ENCODE data around the gene DLG2. TPM values are rescaled to one million over a fixed set of nuclear protein-coding genes. Genes with fewer than 3 reads are reported as not detected.

Gene DLG2
- total and polyA plus RNA-seq, 7 donors = 0.60 to 25.8 (median 9.7) TPM; not detected in 1

- WGBS, 2 donors = 89 to 92% methylated on average over 2 of the region's 2 CpGs
- no peak for DNase-seq
- intact Hi-C loops (cut with DNase I) = no loop called here
- Histone ChIP-seq H3K27me3 (no peaks in the 10 kb centered on the region), H3K4me3 (no peak overlapping the region), H3K36me3 (no peaks in the 10 kb centered on the region), H3K27ac (no peak overlapping the region), H3K4me1 (peaks cover 0 to 7% (median 2%) of the 10 kb centered on the region in 4 donors), H3K9me3 (no peaks in the 10 kb centered on the region)
- no peak for TF ChIP-seq POLR2A (IDR thresholded peaks at IDR 0.05)
- no peak for TF ChIP-seq POLR2AphosphoS5 (IDR thresholded peaks at IDR 0.05)
- no peak for TF ChIP-seq EP300 (IDR thresholded peaks at IDR 0.05)
- no peak for TF ChIP-seq CTCF (IDR thresholded peaks at IDR 0.05)
These were observed 1082.6 kb downstream of the DLG2 start for GRCh38 chr11:84544566-84544965.

- no peak for TF ChIP-seq EP300 (IDR thresholded peaks at IDR 0.05)
- no peak for TF ChIP-seq POLR2AphosphoS5 (IDR thresholded peaks at IDR 0.05)
- no peak for TF ChIP-seq CTCF (IDR thresholded peaks at IDR 0.05)
- no peak for TF ChIP-seq POLR2A (IDR thresholded peaks at IDR 0.05)
- Histone ChIP-seq H3K27me3 (no peaks in the 10 kb centered on the region), H3K4me3 (no peak overlapping the region), H3K36me3 (no peaks in the 10 kb centered on the region), H3K9me3 (no peaks in the 10 kb centered on the region), H3K4me1 (peaks cover 0 to 7% (median 2%) of the 10 kb centered on the region in 4 donors), H3K27ac (no peak overlapping the region)
- intact Hi-C loops (cut with DNase I) = no loop called here
- 36 to 61% methylated on average over 5 of the region's 5 CpGs for WGBS, 2 donors
- no peak for DNase-seq
These were observed 1083.6 kb downstream of the DLG2 start for GRCh38 chr11:84543367-84544159.

GRCh38 chr11:84541731-84542340 is 1085.3 kb downstream of the DLG2 start:
- H3K4me1 ChIP-seq = peaks cover 0 to 7% (median 2%) of the 10 kb centered on the region in 4 donors
- 79 to 85% methylated on average over 4 of the region's 4 CpGs for whole genome bisulfite sequencing, 2 donors
- no peaks in the 10 kb centered on the region for H3K36me3 ChIP-seq
- DNase-seq = no peak
- H3K9me3 ChIP-seq = no peaks in the 10 kb centered on the region
- H3K27ac ChIP-seq = peak overlapping the region in 1 of 4 donors; percentile 2
- TF ChIP-seq CTCF (IDR thresholded peaks at IDR 0.05) (no peak), EP300 (IDR thresholded peaks at IDR 0.05) (no peak), POLR2A (IDR thresholded peaks at IDR 0.05) (no peak), POLR2AphosphoS5 (IDR thresholded peaks at IDR 0.05) (no peak)
- no peak overlapping the region for H3K4me3 ChIP-seq
- no peaks in the 10 kb centered on the region for H3K27me3 ChIP-seq
- intact Hi-C loops (cut with DNase I) = no loop called here

GRCh38 chr11:84536456-84536855 is 1090.7 kb downstream of the DLG2 start:
- Histone ChIP-seq H3K4me1 (no peaks in the 10 kb centered on the region), H3K27me3 (no peaks in the 10 kb centered on the region), H3K9me3 (no peaks in the 10 kb centered on the region), H3K36me3 (no peaks in the 10 kb centered on the region), H3K4me3 (no peak overlapping the region), H3K27ac (no peak overlapping the region)
- no peak for DNase-seq
- WGBS, 2 donors = 87% methylated on average over 3 of the region's 3 CpGs
- intact Hi-C loops (cut with DNase I) = no loop called here
- TF ChIP-seq EP300 (IDR thresholded peaks at IDR 0.05) (no peak), CTCF (IDR thresholded peaks at IDR 0.05) (no peak), POLR2A (IDR thresholded peaks at IDR 0.05) (no peak), POLR2AphosphoS5 (IDR thresholded peaks at IDR 0.05) (no peak)

Data from sigmoid colon (tissue), 7 donors.